ENCODE results near the gene PRKACG.

GRCh38 chr9:69012696-69013381 is 1.1 kb downstream of the PRKACG start:
- TF ChIP-seq EZH2 (IDR thresholded peaks at IDR 0.05; ENCODE audit: borderline replicate concordance, low read length), result no peak
- TF ChIP-seq, protein P1, sequence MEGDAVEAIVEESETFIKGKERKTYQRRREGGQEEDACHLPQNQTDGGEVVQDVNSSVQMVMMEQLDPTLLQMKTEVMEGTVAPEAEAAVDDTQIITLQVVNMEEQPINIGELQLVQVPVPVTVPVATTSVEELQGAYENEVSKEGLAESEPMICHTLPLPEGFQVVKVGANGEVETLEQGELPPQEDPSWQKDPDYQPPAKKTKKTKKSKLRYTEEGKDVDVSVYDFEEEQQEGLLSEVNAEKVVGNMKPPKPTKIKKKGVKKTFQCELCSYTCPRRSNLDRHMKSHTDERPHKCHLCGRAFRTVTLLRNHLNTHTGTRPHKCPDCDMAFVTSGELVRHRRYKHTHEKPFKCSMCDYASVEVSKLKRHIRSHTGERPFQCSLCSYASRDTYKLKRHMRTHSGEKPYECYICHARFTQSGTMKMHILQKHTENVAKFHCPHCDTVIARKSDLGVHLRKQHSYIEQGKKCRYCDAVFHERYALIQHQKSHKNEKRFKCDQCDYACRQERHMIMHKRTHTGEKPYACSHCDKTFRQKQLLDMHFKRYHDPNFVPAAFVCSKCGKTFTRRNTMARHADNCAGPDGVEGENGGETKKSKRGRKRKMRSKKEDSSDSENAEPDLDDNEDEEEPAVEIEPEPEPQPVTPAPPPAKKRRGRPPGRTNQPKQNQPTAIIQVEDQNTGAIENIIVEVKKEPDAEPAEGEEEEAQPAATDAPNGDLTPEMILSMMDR (conservative IDR thresholded peaks at IDR 0.05 in 1 of 2, IDR thresholded peaks at IDR 0.05 in 1 of 2; ENCODE audit: extremely low read depth in 1 of 2, insufficient read depth in 1 of 2, low read depth in 1 of 2, low read length in 2 of 2), result no peak
